Aorta (tissue), 5 donors: ENCODE measurements around the gene AOX1. TPM values are rescaled to one million over a fixed set of nuclear protein-coding genes. Genes with fewer than 3 reads are reported as not detected.

Experiments used
- ATAC-seq: fragments of 200-7000 bp; cut with Tn5 transposase; one replicate; pipeline ENCODE4 v1.9.1; 2022; ENCODE audit warnings: moderate library complexity; ENCODE audit not compliant: low FRiP score
- DNase-seq, 2 donors: peaks; one replicate each; pipeline ENCODE4 v3.0.0-alpha.2; 2020
- H3K27ac ChIP-seq, 2 donors: one replicate each; pipeline ENCODE4 v1.5.1; 2013; ENCODE audit warnings: low read length in 2 of 2, mild to moderate bottlenecking in 2 of 2, moderate library complexity in 2 of 2, control low read depth in 1 of 2, inconsistent platforms in 1 of 2, low read depth in 1 of 2
- H3K27me3 ChIP-seq, 2 donors: one replicate each; pipeline ENCODE4 v1.6.1; 2013; ENCODE audit warnings: control low read depth in 1 of 2, low read length in 1 of 2, mild to moderate bottlenecking in 1 of 2, moderate library complexity in 1 of 2; ENCODE audit not compliant: insufficient read depth in 2 of 2, control insufficient read depth in 1 of 2
- H3K36me3 ChIP-seq, 2 donors: one replicate each; pipeline ENCODE4 v1.6.1; 2013; ENCODE audit warnings: control low read depth in 1 of 2, low read length in 1 of 2, mild to moderate bottlenecking in 1 of 2; ENCODE audit not compliant: insufficient read depth in 2 of 2, control insufficient read depth in 1 of 2
- H3K4me1 ChIP-seq, 2 donors: one replicate each; pipeline ENCODE4 v1.6.1; 2013; ENCODE audit warnings: low read length in 2 of 2, control low read depth in 1 of 2, mild to moderate bottlenecking in 1 of 2, moderate library complexity in 1 of 2; ENCODE audit not compliant: insufficient read depth in 2 of 2, control insufficient read depth in 1 of 2
- H3K4me3 ChIP-seq, 2 donors: one replicate each; pipeline ENCODE4 v1.5.1; 2013; ENCODE audit warnings: low read length in 2 of 2, control low read depth in 1 of 2, mild to moderate bottlenecking in 1 of 2
- H3K9me3 ChIP-seq: one replicate; pipeline ENCODE4 v1.6.1; 2013; ENCODE audit warnings: mild to moderate bottlenecking, low read length; ENCODE audit not compliant: control insufficient read depth
- WGBS, 2 donors: extraction: QIAGEN DNeasy Blood & Tissue Kit; methylation state at CpG; one replicate each; pipeline ENCODE4 v1.1.7; 2013; 5-methylcytosine and 5-hydroxymethylcytosine counted together
- intact Hi-C, 2 donors: fragments of 100-400 bp; cut with DNase I; formaldehyde crosslinking; loops; one replicate each; pipeline versions ENCODE4 v1.14.2 to v1.15.0; 2022
- polyA plus RNA-seq, 2 donors: library from polyadenylated mRNA; stranded (reverse); fragments of 200-250 nt; gene quantifications; one replicate each; pipeline ENCODE4 v1.2.3, GENCODE V29; 2013
- total RNA-seq, 2 donors: library from RNA; stranded (reverse); fragmentation: NEBNext Ultra II Directional; extraction: Animal tissue kit (Norgen Biotek cat#: 25700); gene quantifications; one replicate each; pipeline ENCODE4 v1.2.1, GENCODE V29; 2021
- donor health status: healthy with polysubstance abuse.
- donor health status: Bipolar disorder and iron deficiency.
- donor health status: DM: no; HTN: no; CAD: no.
- donor health status: DM: no; HTN: no; CAD: no.
- donor health status: DM: yes; HTN: yes; CAD: no.

Gene AOX1
- total and polyA plus RNA-seq, 4 donors = 6.9 to 65.5 (median 36.1) TPM

GRCh38 chr2:200584639-200585038 is 1.2 kb upstream of the AOX1 start:
- intact Hi-C loops = no loop called here
- H3K4me3 ChIP-seq = no peak overlapping the region
- no peaks in the 10 kb centered on the region for H3K36me3 ChIP-seq
- H3K27ac ChIP-seq = no peak overlapping the region
- WGBS, 2 donors = 80 to 92% methylated on average over 3 of the region's 3 CpGs
- H3K27me3 ChIP-seq = no peaks in the 10 kb centered on the region
- no peaks in the 10 kb centered on the region for H3K4me1 ChIP-seq
- no peak for DNase-seq
- no peaks in the 10 kb centered on the region for H3K9me3 ChIP-seq
- ATAC-seq = no peak

GRCh38 chr2:200585340-200585729 is 479 bp upstream of the AOX1 start:
- ATAC-seq (no peak), DNase-seq (no peak)
- 3 to 16% methylated on average over 2 of the region's 2 CpGs for WGBS, 2 donors
- H3K4me3 ChIP-seq = peak overlapping the region; percentile 14 to 57
- no peaks in the 10 kb centered on the region for H3K4me1 ChIP-seq
- no peaks in the 10 kb centered on the region for H3K9me3 ChIP-seq
- intact Hi-C loops = no loop called here
- no peaks in the 10 kb centered on the region for H3K27me3 ChIP-seq
- H3K27ac ChIP-seq = no peak overlapping the region
- no peaks in the 10 kb centered on the region for H3K36me3 ChIP-seq

GRCh38 chr2:200586644-200586975 is 796 bp downstream of the AOX1 start:
- 52 to 56% methylated on average over 9 of the region's 9 CpGs for WGBS, 2 donors
- intact Hi-C loops = no loop called here
- DNase-seq = peak in 1 of 2 donors; percentile 62

GRCh38 chr2:200587007-200587616 is 1.3 kb downstream of the AOX1 start:
- H3K4me3 ChIP-seq = no peak overlapping the region

More at GRCh38 chr2:200586644-200586975, 796 bp downstream of the AOX1 start:
- no peak overlapping the region for H3K27ac ChIP-seq
- no peaks in the 10 kb centered on the region for H3K9me3 ChIP-seq
- no peaks in the 10 kb centered on the region for H3K36me3 ChIP-seq
- no peaks in the 10 kb centered on the region for H3K4me1 ChIP-seq
- peak overlapping the region in 1 of 2 donors; percentile 57 for H3K4me3 ChIP-seq
- ATAC-seq = peak; percentile 41
- no peaks in the 10 kb centered on the region for H3K27me3 ChIP-seq

GRCh38 chr2:200588076-200588678 is 2.4 kb downstream of the AOX1 start:
- ATAC-seq (no peak), DNase-seq (no peak)
- intact Hi-C loops = no loop called here
- Histone ChIP-seq H3K36me3 (no peaks in the 10 kb centered on the region), H3K4me3 (no peak overlapping the region), H3K27me3 (no peaks in the 10 kb centered on the region), H3K27ac (no peak overlapping the region), H3K9me3 (no peaks in the 10 kb centered on the region), H3K4me1 (no peaks in the 10 kb centered on the region)
- WGBS, 2 donors = 92 to 94% methylated on average over 4 of the region's 4 CpGs

More at GRCh38 chr2:200587007-200587616, 1.3 kb downstream of the AOX1 start:
- no peaks in the 10 kb centered on the region for H3K4me1 ChIP-seq
- H3K27ac ChIP-seq = no peak overlapping the region
- no peaks in the 10 kb centered on the region for H3K36me3 ChIP-seq
- 90 to 94% methylated on average over 9 of the region's 9 CpGs for WGBS, 2 donors
- ATAC-seq (no peak), DNase-seq (no peak)
- no peaks in the 10 kb centered on the region for H3K9me3 ChIP-seq
- intact Hi-C loops = no loop called here
- H3K27me3 ChIP-seq = no peaks in the 10 kb centered on the region

- Histone ChIP-seq H3K9me3 (no peaks in the 10 kb centered on the region), H3K4me1 (no peaks in the 10 kb centered on the region), H3K4me3 (no peak overlapping the region), H3K27ac (no peak overlapping the region), H3K36me3 (no peaks in the 10 kb centered on the region), H3K27me3 (no peaks in the 10 kb centered on the region)
- DNase-seq (peak; percentile 55 to 66), ATAC-seq (peak; percentile 40)
- intact Hi-C loops = no loop called here
Observed at GRCh38 chr2:200590090-200590489, 4.3 kb downstream of the AOX1 start.

GRCh38 chr2:200591308-200591707 is 5.5 kb downstream of the AOX1 start:
- ATAC-seq (no peak), DNase-seq (no peak)
- WGBS, 2 donors = 75 to 79% methylated on average over 5 of the region's 5 CpGs
- Histone ChIP-seq H3K27ac (no peak overlapping the region), H3K27me3 (no peaks in the 10 kb centered on the region), H3K36me3 (no peaks in the 10 kb centered on the region), H3K4me3 (no peak overlapping the region), H3K4me1 (no peaks in the 10 kb centered on the region), H3K9me3 (no peaks in the 10 kb centered on the region)
- intact Hi-C loops = no loop called here

- H3K4me3 ChIP-seq = no peak overlapping the region
- no peaks in the 10 kb centered on the region for H3K27me3 ChIP-seq
- H3K27ac ChIP-seq = no peak overlapping the region
- ATAC-seq (no peak), DNase-seq (no peak)
- 57 to 72% methylated on average over 1 of the region's 1 CpG for WGBS, 2 donors
- no peaks in the 10 kb centered on the region for H3K9me3 ChIP-seq
- H3K4me1 ChIP-seq = no peaks in the 10 kb centered on the region
- intact Hi-C loops = no loop called here
- H3K36me3 ChIP-seq = no peaks in the 10 kb centered on the region
Observed at GRCh38 chr2:200592406-200593075, 6.7 kb downstream of the AOX1 start.

- H3K9me3 ChIP-seq = no peaks in the 10 kb centered on the region
- H3K4me1 ChIP-seq = no peaks in the 10 kb centered on the region
- H3K27ac ChIP-seq = no peak overlapping the region
- 50 to 57% methylated on average over 1 of the region's 1 CpG for WGBS, 2 donors
- H3K36me3 ChIP-seq = no peaks in the 10 kb centered on the region
- no peaks in the 10 kb centered on the region for H3K27me3 ChIP-seq
- no peak for ATAC-seq
- no peak overlapping the region for H3K4me3 ChIP-seq
- intact Hi-C loops = no loop called here
- DNase-seq = no peak
Observed at GRCh38 chr2:200593905-200594304, 8.1 kb downstream of the AOX1 start.
